Right atrium auricular region (tissue), 2 donors: Measurements from ENCODE around the gene PODXL. TPM values are rescaled to one million over a fixed set of nuclear protein-coding genes. Genes with fewer than 3 reads are reported as not detected.

Experiments used
- DNase-seq: peaks from one replicate; pipeline ENCODE4 v3.0.0-alpha.2; 2019; ENCODE audit warnings: low spot score
- H3K27ac ChIP-seq, 2 donors: fragments of 200-600 bp; sonication (generic); 1 replicate in 1 of 2; 2 replicates in 1 of 2; pipeline ENCODE4 v1.5.1; 2016 to 2019
- H3K27me3 ChIP-seq, 2 donors: fragments of 200-600 bp; sonication (generic); one replicate each; pipeline versions ENCODE4 v1.5.1 to v1.6.0; 2017 to 2019
- H3K36me3 ChIP-seq: fragments of 200-600 bp; sonication (generic); one replicate; pipeline ENCODE4 v1.5.1; 2016
- H3K4me1 ChIP-seq, 2 donors: fragments of 200-600 bp; sonication (generic); one replicate each; pipeline versions ENCODE4 v1.5.1 to v1.6.0; 2017 to 2019
- H3K4me3 ChIP-seq, 2 donors: fragments of 200-600 bp; sonication (generic); 1 replicate in 1 of 2; 2 replicates in 1 of 2; pipeline ENCODE4 v1.5.1; 2017 to 2019; ENCODE audit warnings: mild to moderate bottlenecking in 1 of 2, moderate library complexity in 1 of 2
- H3K9me3 ChIP-seq, 2 donors: fragments of 200-600 bp; sonication (generic); one replicate each; pipeline ENCODE4 v1.5.1; 2019
- CTCF ChIP-seq, 2 donors: fragments of 200-600 bp; sonication (generic); IDR thresholded peaks; one replicate each; pipeline ENCODE4 v1.5.1; 2019; ENCODE audit warnings: antibody characterized with exemption in 2 of 2
- total RNA-seq, 2 donors: library from RNA; depleted of rRNA; stranded (reverse); fragments of >200 nt; gene quantifications; one replicate each; pipeline ENCODE4 v1.1.0, GENCODE V29; 2016

Gene PODXL
- total RNA-seq, 2 donors from 2014 or later, result 47.6 to 144 TPM

DNA sequence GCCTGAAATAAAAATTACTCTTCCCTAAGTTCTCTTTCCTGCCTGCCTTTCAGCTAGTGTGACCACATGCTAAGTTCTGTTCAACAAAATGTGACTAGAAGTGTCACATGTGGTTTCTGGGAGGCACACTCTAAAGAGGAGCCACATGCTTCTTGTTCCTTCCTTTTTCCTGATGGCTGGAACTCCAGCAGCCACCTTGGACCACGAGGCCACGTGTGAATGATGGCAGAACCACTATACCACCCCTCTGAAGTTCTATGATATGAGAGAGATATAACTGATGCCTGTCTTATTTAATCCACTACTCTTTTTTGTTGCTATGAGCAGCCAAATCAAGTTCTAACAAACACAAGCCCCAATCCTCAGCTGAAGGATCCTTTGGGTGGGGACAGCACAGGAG lies 8.1 kb downstream of the PODXL start:
- Histone ChIP-seq H3K9me3 (no peaks in the 10 kb centered on the region), H3K4me3 (no peak overlapping the region), H3K27ac (no peak overlapping the region), H3K36me3 (no peaks in the 10 kb centered on the region), H3K4me1 (peaks cover 0 to 51% of the 10 kb centered on the region in 2 donors), H3K27me3 (no peaks in the 10 kb centered on the region)
- no peak for DNase-seq
- TF ChIP-seq CTCF (IDR thresholded peaks at IDR 0.05), result no peak

GRCh38 chr7:131547589-131547988 lies 8.8 kb downstream of the PODXL start:
- DNase-seq, result no peak
- peaks cover 0 to 53% of the 10 kb centered on the region in 2 donors for H3K4me1 ChIP-seq

GRCh38 chr7:131546583-131547141 lies 9.8 kb downstream of the PODXL start:
- H3K36me3 ChIP-seq, result no peaks in the 10 kb centered on the region
- H3K4me1 ChIP-seq, result peaks cover 0 to 51% of the 10 kb centered on the region in 2 donors
- no peaks in the 10 kb centered on the region for H3K27me3 ChIP-seq
- no peak overlapping the region for H3K4me3 ChIP-seq
- peak; percentile 22 to 58 for TF ChIP-seq CTCF (IDR thresholded peaks at IDR 0.05)
- no peak for DNase-seq
- no peaks in the 10 kb centered on the region for H3K9me3 ChIP-seq
- peak overlapping the region in 1 of 2 donors; percentile 62 for H3K27ac ChIP-seq

More at GRCh38 chr7:131547589-131547988, 8.8 kb downstream of the PODXL start:
- Histone ChIP-seq H3K36me3 (no peaks in the 10 kb centered on the region), H3K9me3 (no peaks in the 10 kb centered on the region), H3K4me3 (no peak overlapping the region), H3K27ac (no peak overlapping the region), H3K27me3 (no peaks in the 10 kb centered on the region)
- TF ChIP-seq CTCF (IDR thresholded peaks at IDR 0.05), result no peak

DNA sequence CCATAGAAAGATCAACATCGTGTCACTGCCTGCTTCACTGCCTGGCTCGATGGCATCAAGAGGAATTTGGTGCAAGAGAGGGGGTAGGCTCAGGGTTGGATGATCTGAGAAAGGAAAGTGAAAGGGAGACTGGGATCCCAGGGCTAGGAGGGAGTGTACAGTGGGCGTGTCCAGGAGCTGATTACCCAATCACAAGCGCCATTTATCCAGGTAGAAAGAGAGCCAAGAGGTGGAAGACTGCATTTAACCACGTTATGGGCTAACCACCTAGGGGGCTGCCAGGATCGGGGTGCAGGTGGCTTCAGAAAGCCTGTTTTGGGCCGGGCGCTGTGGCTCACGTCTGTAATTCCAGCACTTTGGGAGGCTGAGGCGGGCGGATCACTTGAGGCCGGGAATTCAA lies 10.3 kb downstream of the PODXL start:
- Histone ChIP-seq H3K27ac (peak overlapping the region in 1 of 2 donors; percentile 62), H3K36me3 (no peaks in the 10 kb centered on the region), H3K27me3 (no peaks in the 10 kb centered on the region), H3K4me3 (no peak overlapping the region), H3K4me1 (peaks cover 0 to 48% of the 10 kb centered on the region in 2 donors), H3K9me3 (no peaks in the 10 kb centered on the region)
- no peak for DNase-seq
- TF ChIP-seq CTCF (IDR thresholded peaks at IDR 0.05), result no peak

GRCh38 chr7:131544449-131545301 lies 11.8 kb downstream of the PODXL start:
- H3K4me1 ChIP-seq, result peaks cover 0 to 54% of the 10 kb centered on the region in 2 donors
- H3K27ac ChIP-seq, result peak overlapping the region; percentile 55 to 71
- no peak overlapping the region for H3K4me3 ChIP-seq
- no peaks in the 10 kb centered on the region for H3K27me3 ChIP-seq
- peak in 1 of 2 donors; percentile 61 for TF ChIP-seq CTCF (IDR thresholded peaks at IDR 0.05)
- H3K36me3 ChIP-seq, result no peaks in the 10 kb centered on the region
- no peak for DNase-seq
- no peaks in the 10 kb centered on the region for H3K9me3 ChIP-seq
